GM12892 (cell line): ENCODE measurements around the gene C1QTNF1.

Experiments
- DNase-seq: peaks from one replicate; pipeline ENCODE4 v3.0.0; 2011; ENCODE audit not compliant: insufficient read length
- FAIRE-seq: peaks from 2 replicates; lab custom pipeline; 2011; peaks lifted over from hg19 to GRCh38; lab: Jason Lieb, UNC
- POLR2A ChIP-seq: IDR thresholded peaks from 2 replicates; pipeline ENCODE4 v1.6.1; 2011; ENCODE audit warnings: low read depth, low read length, control low read depth
- POLR2AphosphoS5 ChIP-seq: IDR thresholded peaks from 2 replicates; pipeline ENCODE4 v1.6.1; 2011; ENCODE audit warnings: low read depth, low read length, control low read depth
- TAF1 ChIP-seq: IDR thresholded peaks from 2 replicates; pipeline ENCODE4 v1.6.1; 2011; ENCODE audit warnings: low read depth, mild to moderate bottlenecking, control low read depth, low read length, borderline replicate concordance

The C1QTNF1 gene

GRCh38 chr17:78986048-78986648 is 37.8 kb upstream of the C1QTNF1 start:
- DNase-seq, result no peak
- TF ChIP-seq POLR2A (no peak), TAF1 (no peak), POLR2AphosphoS5 (no peak)
- no peak for FAIRE-seq

DNA sequence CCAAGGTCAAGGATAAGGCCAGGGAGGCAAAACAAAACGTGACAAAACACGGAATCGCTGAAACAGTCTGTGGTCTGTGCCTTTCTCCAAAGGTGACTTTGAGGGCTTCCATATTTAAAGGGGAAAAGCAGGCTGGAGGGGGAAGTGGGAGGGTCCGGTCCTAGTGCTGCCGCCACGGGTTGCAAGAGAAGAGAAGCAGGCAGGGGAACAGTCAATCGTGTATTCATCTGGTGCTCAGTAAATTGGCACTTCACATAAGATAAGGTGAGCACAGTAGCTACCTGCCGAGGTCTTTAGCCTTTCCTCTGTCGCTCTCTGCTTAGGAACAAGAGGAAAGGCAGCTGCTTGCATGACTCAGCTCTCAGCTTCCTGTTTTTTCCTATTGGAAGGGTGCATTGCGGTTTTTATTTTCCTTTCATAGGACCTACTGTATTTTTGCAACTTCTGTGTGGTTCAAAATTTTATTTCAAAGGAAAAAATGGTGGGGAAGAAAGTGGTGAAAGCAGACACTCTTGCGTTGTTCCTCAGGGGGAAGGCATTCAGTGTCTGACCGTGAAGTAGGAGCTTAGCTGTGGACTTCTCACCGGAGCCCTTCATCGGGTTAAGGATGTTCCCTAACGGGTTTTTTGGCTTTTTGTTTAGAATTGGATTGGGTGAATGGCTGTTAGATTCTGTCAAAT is 37.2 kb upstream of the C1QTNF1 start:
- TF ChIP-seq POLR2A (no peak), POLR2AphosphoS5 (no peak), TAF1 (no peak)
- FAIRE-seq, result no peak
- DNase-seq, result no peak

DNA sequence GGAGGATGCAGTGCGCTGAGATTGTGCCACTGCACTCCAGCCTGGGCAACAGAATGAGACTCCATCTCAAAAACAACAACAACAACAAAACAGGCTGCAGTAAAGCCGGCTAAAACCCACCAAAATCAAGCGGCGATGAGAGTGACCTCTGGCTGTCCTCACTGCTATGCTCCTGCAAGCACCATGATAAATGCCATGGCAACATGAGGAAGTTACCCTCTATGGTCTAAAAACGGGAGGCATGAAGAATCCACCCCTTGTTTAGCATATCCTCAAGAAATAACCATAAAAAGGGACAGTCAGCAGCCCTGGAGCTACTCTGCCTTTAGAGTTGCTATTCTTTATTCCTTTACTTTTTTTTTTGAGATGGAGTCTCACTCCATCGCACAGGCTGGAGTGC is 35.8 kb upstream of the C1QTNF1 start:
- no peak for TF ChIP-seq POLR2A
- no peak for DNase-seq
- no peak for FAIRE-seq

DNA sequence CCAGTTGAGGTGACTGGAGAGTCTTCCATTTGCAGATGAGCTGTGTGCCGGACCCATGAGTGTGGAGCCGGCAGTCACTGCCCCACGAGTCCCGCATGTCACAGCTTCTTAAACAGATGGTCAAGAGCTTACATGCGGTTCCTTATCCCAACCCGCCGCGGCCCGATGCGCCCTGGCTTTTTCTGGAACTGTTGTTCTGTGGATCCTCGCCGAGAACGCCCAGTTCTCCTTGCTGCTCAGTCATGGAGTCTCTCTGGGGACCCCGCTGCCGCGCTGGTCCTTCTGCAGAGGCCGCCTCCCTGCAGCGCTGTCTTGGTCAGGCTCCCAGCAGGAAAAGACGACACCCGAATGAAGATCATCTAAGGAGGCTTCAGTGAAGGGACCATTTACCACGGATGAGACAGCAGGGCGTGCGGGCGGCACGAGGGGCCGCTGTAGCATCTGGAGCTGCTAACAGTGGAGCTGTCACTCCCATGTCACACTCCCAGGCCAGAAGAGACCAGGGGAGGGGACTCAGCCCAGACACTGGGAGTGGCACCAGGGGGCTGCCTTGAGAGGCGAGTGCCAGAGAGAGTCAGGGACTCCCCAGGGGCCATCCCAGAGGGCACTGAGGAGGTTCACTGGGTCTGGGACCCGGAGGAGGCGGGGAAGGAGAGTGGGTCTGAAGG is 33.5 kb upstream of the C1QTNF1 start:
- TF ChIP-seq POLR2AphosphoS5 (no peak), POLR2A (no peak), TAF1 (no peak)
- DNase-seq (no peak), FAIRE-seq (no peak)

DNA sequence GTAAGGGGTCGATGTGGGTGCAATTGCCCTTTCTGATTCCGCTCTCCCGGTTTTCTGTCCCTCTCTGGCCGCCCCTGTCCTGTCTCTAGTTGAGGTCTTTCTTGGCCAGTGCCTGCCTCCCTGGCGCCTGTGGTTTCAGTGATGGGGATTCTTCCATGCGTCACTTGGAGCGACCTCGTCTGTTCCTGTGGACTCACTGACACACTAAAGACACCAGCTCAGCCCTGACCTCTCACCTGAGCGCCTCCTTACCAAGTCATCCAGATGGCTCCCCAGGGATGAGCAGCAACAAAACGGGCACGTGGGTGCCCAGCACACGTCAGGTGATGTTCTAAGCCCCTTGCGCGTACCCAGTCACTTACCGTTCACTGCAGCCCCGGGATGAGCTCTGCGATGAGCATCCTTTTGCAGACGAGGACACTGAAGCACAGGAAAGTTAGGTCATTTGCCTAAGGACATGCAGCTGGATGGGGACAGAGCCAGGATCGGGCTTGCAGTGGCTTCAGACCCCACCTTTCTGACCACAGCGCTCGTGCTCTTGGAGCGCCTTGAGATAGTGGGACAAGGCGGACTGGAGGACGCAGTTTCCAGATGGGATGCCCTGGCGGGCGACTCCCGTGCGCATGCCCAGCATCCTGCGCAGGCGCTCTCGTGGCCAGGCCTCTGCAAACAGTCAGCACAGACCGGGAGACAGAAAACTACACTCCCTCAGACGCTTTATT is 32.8 kb upstream of the C1QTNF1 start:
- FAIRE-seq, result no peak
- TF ChIP-seq POLR2AphosphoS5 (no peak), TAF1 (no peak), POLR2A (no peak)
- DNase-seq, result no peak

DNA sequence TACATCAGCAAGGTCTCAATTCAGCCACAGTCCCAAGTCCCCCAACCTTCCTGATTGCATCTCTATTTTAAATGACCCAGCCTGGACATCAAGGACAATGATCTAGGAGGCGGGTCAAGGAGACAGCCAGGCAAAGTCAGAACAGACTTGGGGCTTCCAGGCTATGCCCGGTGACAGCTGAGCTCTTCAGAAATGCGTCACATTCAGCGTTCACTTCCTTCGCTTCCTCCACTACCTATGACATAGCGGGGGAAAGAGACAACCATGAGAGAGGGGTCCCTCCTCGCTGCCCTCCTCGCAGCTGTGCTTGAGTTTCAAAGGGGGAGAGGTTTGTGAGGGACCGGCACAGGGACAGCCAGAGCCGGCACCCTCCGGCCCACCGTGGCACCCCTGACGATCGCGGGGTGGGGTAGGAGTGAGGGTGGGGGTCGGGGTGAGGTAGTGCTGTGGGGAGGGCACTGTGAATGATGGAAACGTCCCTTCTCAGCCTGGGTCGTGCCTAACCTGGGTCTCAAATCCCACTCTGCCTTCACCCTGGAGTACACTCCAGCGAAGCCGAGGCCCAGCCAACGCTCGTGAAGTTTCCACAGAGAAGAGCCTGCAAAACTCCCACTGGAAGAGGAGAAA is 31.9 kb upstream of the C1QTNF1 start:
- TF ChIP-seq POLR2AphosphoS5 (no peak), POLR2A (no peak), TAF1 (no peak)
- FAIRE-seq, result no peak
- DNase-seq, result peak; percentile 5

DNA sequence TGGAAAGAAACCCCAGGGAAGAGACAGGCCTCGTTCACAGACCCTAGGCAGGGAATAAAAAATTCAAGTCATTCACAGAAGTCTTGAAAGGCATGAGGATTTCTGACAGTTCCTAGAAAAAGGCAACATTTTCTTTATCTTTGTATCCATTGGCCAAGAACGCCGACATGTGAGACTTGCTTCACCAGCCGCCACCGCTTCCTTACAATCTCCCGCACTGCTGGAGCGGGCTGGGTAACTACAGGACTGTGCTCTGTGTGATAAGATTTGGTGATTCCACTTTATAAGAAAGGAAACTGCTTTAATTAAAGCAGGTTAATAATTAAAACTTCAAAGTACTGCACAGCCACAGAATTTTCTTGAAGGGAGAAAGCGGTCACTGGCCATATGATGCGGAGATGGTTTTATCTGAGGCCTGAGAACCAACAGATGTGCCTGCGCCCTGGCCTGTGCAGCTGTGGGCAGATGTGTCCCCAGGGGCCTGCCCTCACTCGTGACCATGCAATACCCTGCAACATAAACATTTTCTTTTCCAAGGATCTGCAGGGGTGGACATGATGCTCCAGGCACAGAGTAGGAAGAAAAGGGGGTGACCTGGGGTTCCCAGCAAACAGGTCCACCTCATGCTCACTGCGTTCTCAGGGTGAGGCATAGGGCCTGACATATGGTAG is 31.3 kb upstream of the C1QTNF1 start:
- DNase-seq (no peak), FAIRE-seq (no peak)
- TF ChIP-seq POLR2AphosphoS5 (no peak), POLR2A (no peak), TAF1 (no peak)

DNA sequence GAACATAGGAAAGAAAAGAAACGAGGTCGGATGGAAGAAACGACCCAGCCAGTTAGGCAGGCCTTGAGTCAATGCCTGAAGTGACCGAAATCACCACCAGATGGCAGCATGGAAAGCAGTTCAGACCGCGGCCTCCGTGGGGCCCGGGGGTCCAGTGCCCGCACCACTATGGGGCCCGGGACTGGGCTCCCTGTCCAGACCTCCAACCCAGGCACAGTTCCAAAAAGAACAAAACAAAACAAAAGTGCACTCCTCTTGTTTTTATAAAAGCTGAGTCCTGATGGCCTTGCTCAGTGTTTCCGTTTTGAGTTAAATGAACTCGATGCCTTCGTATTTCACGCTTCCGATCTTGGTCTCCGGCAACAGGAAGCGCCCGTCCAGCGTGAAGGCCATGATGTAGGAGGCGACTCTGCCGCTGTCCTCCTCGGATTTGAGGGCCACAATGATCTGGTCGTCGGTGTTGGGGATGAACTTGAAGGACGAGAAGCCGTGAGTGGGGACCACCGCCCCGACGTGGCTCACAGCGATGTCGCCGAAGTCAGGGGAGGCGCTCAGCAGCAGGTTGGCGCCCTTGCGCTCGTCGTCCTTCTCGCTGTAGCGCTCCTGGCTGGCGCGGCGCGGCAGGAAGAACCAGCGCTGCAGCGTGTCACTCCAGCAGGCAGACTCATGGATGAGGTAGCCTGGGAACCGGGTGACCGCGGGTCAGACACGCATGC is 30.6 kb upstream of the C1QTNF1 start:
- DNase-seq, result peak; percentile 56
- peak; percentile 56 for FAIRE-seq
- no peak for TF ChIP-seq POLR2A
- no peak for TF ChIP-seq TAF1
- TF ChIP-seq POLR2AphosphoS5, result no peak

DNA sequence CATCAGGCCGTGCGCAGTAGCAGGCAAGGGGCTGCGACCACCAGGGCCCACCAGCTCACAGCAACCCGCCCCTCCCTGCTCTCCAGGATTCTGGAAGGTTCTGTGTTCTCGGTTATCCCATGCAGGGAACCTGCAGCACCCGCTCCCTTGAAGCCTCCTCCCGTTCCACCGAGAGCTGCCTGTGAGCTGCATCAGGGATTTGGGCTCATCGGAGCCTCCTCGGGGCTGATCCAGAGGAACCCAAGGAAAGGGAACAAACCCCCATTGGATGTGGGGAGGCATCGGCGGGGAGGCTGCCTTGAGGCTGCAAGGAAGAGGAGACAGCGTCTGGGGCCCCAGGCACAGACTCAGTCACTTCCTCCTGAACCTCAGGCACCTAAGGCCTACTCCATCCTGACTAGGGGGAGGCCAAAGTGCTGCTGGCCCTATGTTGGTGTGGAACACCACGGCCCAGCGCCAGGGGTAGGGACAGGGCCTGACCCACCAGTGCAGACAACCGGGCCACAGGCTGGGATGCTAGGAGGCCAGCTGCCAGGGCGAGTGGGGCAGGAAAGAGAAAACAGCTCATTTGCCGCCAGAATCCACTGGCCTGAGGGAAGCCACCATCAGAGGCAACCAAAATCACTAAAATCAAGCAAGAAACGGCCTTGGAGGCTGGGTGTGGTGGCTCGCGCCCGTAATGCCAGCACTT is 29.8 kb upstream of the C1QTNF1 start:
- DNase-seq, result peak; percentile 26
- no peak for FAIRE-seq
- TF ChIP-seq POLR2A (no peak), POLR2AphosphoS5 (no peak), TAF1 (no peak)
